Heart right ventricle (tissue), 16 donors: Measurements from ENCODE around the gene CCDC91. TPM values are rescaled to one million over a fixed set of nuclear protein-coding genes. Genes with fewer than 3 reads are reported as not detected.
"Not testable (repeated sequence)": the region's sequence is repeated elsewhere in the genome, so short reads cannot be mapped to it uniquely, and the experiment has no call there.

Experiments used
- ATAC-seq, 8 donors: fragments of 200-7000 bp; cut with Tn5 transposase; one replicate each; pipeline ENCODE4 v1.9.1; 2020; ENCODE audit warnings: mild to moderate bottlenecking in 8 of 8, moderate library complexity in 8 of 8, moderate number of reproducible peaks in 1 of 8
- DNase-seq, 2 donors: peaks; one replicate each; pipeline ENCODE4 v3.0.0-alpha.2; 2020
- H3K27ac ChIP-seq, 10 donors: fragments of 200-600 bp; sonication (generic) in 2 of 10; one replicate each; pipeline versions ENCODE4 v1.5.0 to v1.8.0; 2020 to 2022; ENCODE audit warnings: mild to moderate bottlenecking in 3 of 10
- H3K27me3 ChIP-seq, 7 donors: fragments of 200-600 bp; one replicate each; pipeline ENCODE4 v1.8.0; 2021 to 2022; ENCODE audit warnings: mild to moderate bottlenecking in 2 of 7
- H3K36me3 ChIP-seq, 9 donors: fragments of 200-600 bp; sonication (generic) in 1 of 9; one replicate each; pipeline versions ENCODE4 v1.5.0 to v1.8.0; 2020 to 2022; ENCODE audit warnings: mild to moderate bottlenecking in 2 of 9
- H3K4me1 ChIP-seq, 9 donors: fragments of 200-600 bp; sonication (generic) in 1 of 9; one replicate each; pipeline versions ENCODE4 v1.5.0 to v1.8.0; 2020 to 2022; ENCODE audit warnings: mild to moderate bottlenecking in 4 of 9
- H3K4me3 ChIP-seq, 10 donors: fragments of 200-600 bp; sonication (generic) in 2 of 10; one replicate each; pipeline versions ENCODE4 v1.5.0 to v1.8.0; 2020 to 2022; ENCODE audit warnings: mild to moderate bottlenecking in 7 of 10, moderate library complexity in 2 of 10
- H3K9me3 ChIP-seq, 11 donors: fragments of 200-600 bp in 10 of 11; sonication (generic) in 2 of 11; one replicate each; pipeline versions ENCODE4 v1.5.0 to v1.8.0; 2013 to 2022; ENCODE audit warnings: mild to moderate bottlenecking in 2 of 11, control low read depth in 1 of 11, moderate library complexity in 1 of 11
- CTCF ChIP-seq, 9 donors: fragments of 200-600 bp; sonication (generic) in 2 of 9; IDR thresholded peaks; one replicate each; pipeline versions ENCODE4 v1.5.0 to v1.8.0; 2021 to 2022; ENCODE audit warnings: antibody characterized with exemption in 9 of 9, mild to moderate bottlenecking in 5 of 9, moderate library complexity in 1 of 9
- WGBS, 2 donors: extraction: QIAGEN DNeasy Blood & Tissue Kit; methylation state at CpG; one replicate each; pipeline ENCODE4 v1.1.7; 2013; ENCODE audit warnings: inconsistent platforms in 1 of 2; 5-methylcytosine and 5-hydroxymethylcytosine counted together
- intact Hi-C, 10 donors: fragments of 100-400 bp; cut with DNase I; formaldehyde crosslinking; loops; one replicate each; pipeline versions ENCODE4 v1.11.1 to v1.14.2; 2022
- polyA plus RNA-seq, 2 donors: library from polyadenylated mRNA; stranded (reverse); fragments of 200-250 nt; gene quantifications; one replicate each; pipeline ENCODE4 v1.2.3, GENCODE V29; 2013
- total RNA-seq, 10 donors: library from RNA; stranded (reverse); fragmentation: NEBNext Ultra II Directional in 3 of 10; extraction: Animal tissue kit (Norgen Biotek cat#: 25700) in 3 of 10; gene quantifications; one replicate each; pipeline versions ENCODE4 v1.2.1 to v1.2.4, GENCODE V29; 2021 to 2023
- donor health status: Arrhythmogenic right ventricular cardiomyopathy.
- donor health status: ischemic (EF 13 %, LVEDD 7.1; RV severe dilation, severe dysfunction).
- donor health status: healthy with polysubstance abuse.
- donor health status: DM: no; HTN: yes; CAD: no.
- donor health status: DM: no; HTN: no; CAD: no.
- donor health status: ischemic (EF 25% LVEDD 6.9; RV normal size, moderate dysfunction).
- donor health status: ischemic (EF 25% LVEDD 5.7; RV mildly dilated, moderate dysfunction).
- donor health status: healthy.
- donor health status: DM: yes; HTN: yes; CAD: no.
- donor health status: Ischemic cardiomyopathy.
- donor health status: ischemic (EF 35%, LVEDD 5.7; RV mildly dilated, moderate dysfunction).
- donor health status: nonischemic (EF 11% LVEDD 7.7; RV severe dilation, severe dysfunction).
- donor health status: DM: yes; HTN: yes; CAD: no.
- donor health status: PGD.
- donor health status: ischemic (EF 29% LVEDD 5.4; RV normal size, mild dysfunction).
- donor health status: nonischemic (EF 23%, LVEDD 6.1; RV moderate dilation, normal function).

CCDC91 gene
- total and polyA plus RNA-seq, 12 donors, result 20.5 to 66.4 (median 54.5) TPM

- intact Hi-C loops, result no loop called here
- Histone ChIP-seq H3K4me1 (peaks cover 0 to 18% (median 13%) of the 10 kb centered on the region in 9 donors), H3K27me3 (no peaks in the 10 kb centered on the region), H3K9me3 (peaks cover 0 to 23% (median 8%) of the 10 kb centered on the region in 11 donors), H3K4me3 (no peak overlapping the region), H3K27ac (no peak overlapping the region), H3K36me3 (peaks cover 0 to 24% (median 7%) of the 10 kb centered on the region in 9 donors)
- no peak for DNase-seq
- WGBS, 2 donors, result 85 to 93% methylated on average over 3 of the region's 3 CpGs
- ATAC-seq, result no peak
- TF ChIP-seq CTCF (IDR thresholded peaks at IDR 0.05), result no peak
Measured at GRCh38 chr12:28318273-28318672, 128.0 kb downstream of the CCDC91 start.

- no peak for DNase-seq
- H3K36me3 ChIP-seq, result peaks cover 0 to 19% (median 7%) of the 10 kb centered on the region in 9 donors
- no peaks in the 10 kb centered on the region for H3K4me1 ChIP-seq
- H3K4me3 ChIP-seq, result no peak overlapping the region
- H3K27me3 ChIP-seq, result no peaks in the 10 kb centered on the region
- H3K9me3 ChIP-seq, result peaks cover 0 to 20% (median 8%) of the 10 kb centered on the region in 11 donors
- no peak overlapping the region for H3K27ac ChIP-seq
- no peak for ATAC-seq
- WGBS, 2 donors, result 94 to 96% methylated on average over 1 of the region's 1 CpG
- TF ChIP-seq CTCF (IDR thresholded peaks at IDR 0.05), result no peak
- intact Hi-C loops, result no loop called here
Measured at GRCh38 chr12:28320353-28320752, 130.1 kb downstream of the CCDC91 start.

GRCh38 chr12:28327722-28328121 lies 137.5 kb downstream of the CCDC91 start:
- DNase-seq (no peak), ATAC-seq (no peak)
- no peaks in the 10 kb centered on the region for H3K36me3 ChIP-seq
- H3K4me1 ChIP-seq, result peaks cover 0 to 5% (median 0%) of the 10 kb centered on the region in 9 donors
- WGBS, 2 donors, result 91 to 94% methylated on average over 4 of the region's 4 CpGs
- peaks cover 0 to 11% (median 0%) of the 10 kb centered on the region in 11 donors for H3K9me3 ChIP-seq
- no peak overlapping the region for H3K4me3 ChIP-seq
- no peak overlapping the region for H3K27ac ChIP-seq
- no peaks in the 10 kb centered on the region for H3K27me3 ChIP-seq
- TF ChIP-seq CTCF (IDR thresholded peaks at IDR 0.05), result no peak
- intact Hi-C loops, result no loop called here

- H3K4me3 ChIP-seq, result no peak overlapping the region
- no peak for TF ChIP-seq CTCF (IDR thresholded peaks at IDR 0.05)
- intact Hi-C loops, result no loop called here
- 97 to 99% methylated on average over 2 of the region's 2 CpGs for WGBS, 2 donors
- H3K4me1 ChIP-seq, result peaks cover 0 to 5% (median 0%) of the 10 kb centered on the region in 9 donors
- no peaks in the 10 kb centered on the region for H3K36me3 ChIP-seq
- no peak overlapping the region for H3K27ac ChIP-seq
- H3K9me3 ChIP-seq, result peaks cover 0 to 11% (median 0%) of the 10 kb centered on the region in 11 donors
- no peaks in the 10 kb centered on the region for H3K27me3 ChIP-seq
- DNase-seq (no peak), ATAC-seq (no peak)
Measured at GRCh38 chr12:28328967-28329366, 138.7 kb downstream of the CCDC91 start.

- intact Hi-C loops, H3K4me3 ChIP-seq: not testable (repeated sequence)
- 99 to 100% methylated on average over 2 of the region's 2 CpGs for WGBS, 2 donors
Measured at GRCh38 chr12:28329727-28330126, 139.5 kb downstream of the CCDC91 start.

GRCh38 chr12:28330232-28330631 lies 140.0 kb downstream of the CCDC91 start:
- H3K27ac ChIP-seq, H3K36me3 ChIP-seq, H3K4me3 ChIP-seq, intact Hi-C loops, H3K27me3 ChIP-seq, H3K4me1 ChIP-seq, ATAC-seq, DNase-seq: not testable (repeated sequence)
- WGBS, 2 donors, result 88 to 96% methylated on average over 3 of the region's 3 CpGs
- H3K9me3 ChIP-seq, result peaks cover 0 to 11% (median 0%) of the 10 kb centered on the region in 11 donors

More at GRCh38 chr12:28329727-28330126, 139.5 kb downstream of the CCDC91 start:
- ATAC-seq, DNase-seq, H3K4me1 ChIP-seq, H3K27ac ChIP-seq, H3K36me3 ChIP-seq, H3K27me3 ChIP-seq: not testable (repeated sequence)
- peaks cover 0 to 11% (median 0%) of the 10 kb centered on the region in 11 donors for H3K9me3 ChIP-seq
